Nephron progenitor cell (in vitro differentiated cells): Measurements from ENCODE around the gene UBAC2.

Experiments used
- DNase-seq: peaks from one replicate; pipeline ENCODE4 v3.0.0; 2021
- H3K27ac Mint-ChIP-seq: 2 replicates; pipeline ENCODE4 v1.8.0; 2021; ENCODE audit warnings: mild to moderate bottlenecking, moderate library complexity, mixed read lengths
- H3K27me3 Mint-ChIP-seq: 2 replicates; pipeline ENCODE4 v1.8.0; 2021; ENCODE audit warnings: mild to moderate bottlenecking, low read depth, mixed read lengths; ENCODE audit not compliant: poor library complexity
- H3K36me3 Mint-ChIP-seq: 2 replicates; pipeline ENCODE4 v1.8.0; 2021; ENCODE audit warnings: low read depth, mixed read lengths
- H3K4me1 Mint-ChIP-seq: 2 replicates; pipeline ENCODE4 v1.8.0; 2021; ENCODE audit warnings: mixed read lengths
- H3K4me3 Mint-ChIP-seq: 2 replicates; pipeline ENCODE4 v1.8.0; 2021; ENCODE audit warnings: mild to moderate bottlenecking, moderate library complexity, mixed read lengths
- H3K9me3 Mint-ChIP-seq: 2 replicates; pipeline ENCODE4 v1.8.0; 2021; ENCODE audit warnings: mild to moderate bottlenecking, moderate library complexity, mixed read lengths
- TF ChIP-seq, protein P1 (sequence below): fragments of 200-600 bp; sonication (generic); IDR thresholded peaks from 2 replicates; pipeline ENCODE4 v1.5.0; 2021; ENCODE audit warnings: antibody characterized with exemption

Gene UBAC2

DNA sequence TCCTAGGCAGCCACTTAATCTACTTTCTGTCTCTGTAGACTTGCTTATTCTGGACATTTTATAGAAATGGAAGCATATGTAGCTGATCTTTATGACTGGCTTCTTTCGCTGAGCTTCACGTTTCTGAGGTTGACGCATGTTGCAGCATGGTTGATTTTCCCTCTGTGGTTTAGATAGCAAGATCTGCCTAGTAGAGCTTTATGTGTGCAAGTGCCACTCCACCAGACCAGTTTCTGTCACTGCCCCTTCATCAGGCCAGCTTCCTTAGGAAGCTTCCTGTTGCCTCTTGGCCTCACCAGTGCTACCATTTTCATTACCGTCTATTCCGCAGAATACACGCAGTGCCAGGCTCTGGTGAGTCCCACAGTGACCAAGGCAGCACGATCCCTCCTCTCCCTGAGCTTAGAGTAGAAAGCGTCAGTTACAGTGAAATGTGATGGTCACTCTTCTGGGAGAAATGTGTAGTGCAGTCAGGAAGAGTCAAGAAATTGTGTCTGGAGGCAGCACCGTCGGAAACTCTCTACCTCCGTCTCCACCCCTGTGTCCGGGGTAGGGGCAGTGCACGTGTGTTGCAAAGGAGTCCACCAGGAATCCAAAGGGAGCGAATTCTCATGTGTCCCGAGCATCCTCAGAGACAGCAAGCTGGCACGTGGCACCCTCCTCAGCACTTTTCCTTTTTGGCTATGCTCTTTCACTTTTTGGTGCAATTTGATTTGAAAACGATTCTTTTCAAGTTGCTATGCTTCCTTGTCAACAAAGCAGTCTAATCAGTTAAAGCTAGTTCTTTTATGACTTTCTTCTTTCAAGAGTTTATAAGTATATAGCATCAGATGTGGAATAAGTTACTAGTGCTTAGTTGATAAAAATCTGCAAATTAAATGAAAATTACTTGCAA lies 151.9 kb downstream of the UBAC2 start:
- Mint-ChIP-seq H3K4me1 (peaks cover 92% of the 10 kb centered on the region), H3K27ac (peak overlapping the region; percentile 84), H3K4me3 (no peak overlapping the region), H3K36me3 (peaks cover 51% of the 10 kb centered on the region), H3K9me3 (no peaks in the 10 kb centered on the region), H3K27me3 (no peaks in the 10 kb centered on the region)
- TF ChIP-seq, protein P1, sequence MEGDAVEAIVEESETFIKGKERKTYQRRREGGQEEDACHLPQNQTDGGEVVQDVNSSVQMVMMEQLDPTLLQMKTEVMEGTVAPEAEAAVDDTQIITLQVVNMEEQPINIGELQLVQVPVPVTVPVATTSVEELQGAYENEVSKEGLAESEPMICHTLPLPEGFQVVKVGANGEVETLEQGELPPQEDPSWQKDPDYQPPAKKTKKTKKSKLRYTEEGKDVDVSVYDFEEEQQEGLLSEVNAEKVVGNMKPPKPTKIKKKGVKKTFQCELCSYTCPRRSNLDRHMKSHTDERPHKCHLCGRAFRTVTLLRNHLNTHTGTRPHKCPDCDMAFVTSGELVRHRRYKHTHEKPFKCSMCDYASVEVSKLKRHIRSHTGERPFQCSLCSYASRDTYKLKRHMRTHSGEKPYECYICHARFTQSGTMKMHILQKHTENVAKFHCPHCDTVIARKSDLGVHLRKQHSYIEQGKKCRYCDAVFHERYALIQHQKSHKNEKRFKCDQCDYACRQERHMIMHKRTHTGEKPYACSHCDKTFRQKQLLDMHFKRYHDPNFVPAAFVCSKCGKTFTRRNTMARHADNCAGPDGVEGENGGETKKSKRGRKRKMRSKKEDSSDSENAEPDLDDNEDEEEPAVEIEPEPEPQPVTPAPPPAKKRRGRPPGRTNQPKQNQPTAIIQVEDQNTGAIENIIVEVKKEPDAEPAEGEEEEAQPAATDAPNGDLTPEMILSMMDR, result no peak
- DNase-seq, result no peak

DNA sequence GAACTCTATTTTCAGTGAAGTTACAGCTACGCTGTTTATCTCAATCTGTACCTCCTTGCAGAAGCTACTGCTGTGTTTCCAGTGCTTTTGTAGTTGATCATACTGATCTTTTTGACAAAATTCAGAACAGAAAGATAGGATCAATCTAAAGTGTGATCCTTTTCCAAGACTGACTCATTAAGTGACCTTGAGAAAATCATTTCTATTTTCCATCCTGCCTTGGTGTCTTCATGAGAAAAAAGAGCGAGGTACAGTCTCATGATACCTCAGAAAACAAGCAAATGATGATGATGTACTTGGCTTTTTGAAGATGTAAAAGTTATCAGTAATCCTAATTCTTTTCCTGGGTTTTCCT lies 152.6 kb downstream of the UBAC2 start:
- Mint-ChIP-seq H3K9me3 (no peaks in the 10 kb centered on the region), H3K27ac (no peak overlapping the region), H3K4me1 (peaks cover 91% of the 10 kb centered on the region), H3K27me3 (no peaks in the 10 kb centered on the region), H3K4me3 (no peak overlapping the region), H3K36me3 (peaks cover 51% of the 10 kb centered on the region)
- DNase-seq, result no peak
- TF ChIP-seq, protein P1, result no peak

DNA sequence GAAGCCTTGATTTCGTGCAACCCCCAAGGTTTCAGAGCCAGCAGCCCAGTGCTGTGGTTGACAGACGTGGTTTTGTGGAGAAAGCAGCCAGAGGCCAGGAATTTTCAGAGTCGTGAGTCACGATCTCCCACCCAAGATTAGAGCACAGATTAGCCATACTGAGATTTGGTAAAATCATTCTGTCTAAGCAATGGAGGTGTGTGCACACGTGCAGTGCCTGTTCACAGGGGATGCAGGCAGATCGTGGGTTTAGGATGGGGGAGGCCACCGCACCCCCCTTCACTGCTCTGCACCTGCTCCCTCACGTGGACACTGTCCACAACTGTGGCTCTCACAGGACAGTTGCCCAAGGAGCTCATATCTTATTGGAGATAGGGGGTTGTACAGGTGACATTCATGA lies 153.2 kb downstream of the UBAC2 start:
- H3K27me3 Mint-ChIP-seq, result no peaks in the 10 kb centered on the region
- no peaks in the 10 kb centered on the region for H3K9me3 Mint-ChIP-seq
- no peak for DNase-seq
- H3K4me1 Mint-ChIP-seq, result peaks cover 89% of the 10 kb centered on the region
- no peak overlapping the region for H3K4me3 Mint-ChIP-seq
- H3K27ac Mint-ChIP-seq, result no peak overlapping the region
- TF ChIP-seq, protein P1, result no peak
- H3K36me3 Mint-ChIP-seq, result peaks cover 50% of the 10 kb centered on the region

DNA sequence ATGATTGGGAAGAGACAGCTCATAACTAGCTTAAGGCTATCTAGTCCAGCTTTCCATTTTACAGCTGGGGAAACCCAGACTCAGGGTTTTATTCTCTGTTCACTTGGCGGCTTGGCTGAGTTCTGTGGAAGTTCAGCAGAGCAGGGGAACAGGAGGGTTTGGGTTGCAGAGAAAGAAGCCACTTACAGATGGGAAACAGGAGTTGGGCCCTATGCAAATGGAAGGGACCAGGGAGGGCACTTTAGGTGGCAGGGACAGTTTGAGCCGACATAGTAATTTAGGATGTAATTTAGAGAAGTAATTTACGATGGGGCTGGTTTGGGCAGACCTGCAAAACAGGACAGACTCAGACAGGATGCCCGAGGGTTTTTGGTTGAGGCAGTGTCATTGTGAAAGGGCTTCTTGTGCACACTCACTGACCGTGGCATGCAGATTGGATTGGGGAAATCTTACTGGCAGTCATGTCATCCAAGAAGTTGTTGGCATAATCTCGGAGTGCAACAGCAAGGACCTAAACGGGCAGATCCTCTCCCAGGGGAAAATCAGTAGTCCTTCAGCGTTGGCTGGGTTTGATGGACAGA lies 153.8 kb downstream of the UBAC2 start:
- H3K4me3 Mint-ChIP-seq, result peak overlapping the region; percentile 14
- no peaks in the 10 kb centered on the region for H3K27me3 Mint-ChIP-seq
- DNase-seq, result no peak
- peaks cover 87% of the 10 kb centered on the region for H3K4me1 Mint-ChIP-seq
- TF ChIP-seq, protein P1, result no peak
- H3K9me3 Mint-ChIP-seq, result no peaks in the 10 kb centered on the region
- peak overlapping the region; percentile 95 for H3K27ac Mint-ChIP-seq
- peaks cover 51% of the 10 kb centered on the region for H3K36me3 Mint-ChIP-seq

DNA sequence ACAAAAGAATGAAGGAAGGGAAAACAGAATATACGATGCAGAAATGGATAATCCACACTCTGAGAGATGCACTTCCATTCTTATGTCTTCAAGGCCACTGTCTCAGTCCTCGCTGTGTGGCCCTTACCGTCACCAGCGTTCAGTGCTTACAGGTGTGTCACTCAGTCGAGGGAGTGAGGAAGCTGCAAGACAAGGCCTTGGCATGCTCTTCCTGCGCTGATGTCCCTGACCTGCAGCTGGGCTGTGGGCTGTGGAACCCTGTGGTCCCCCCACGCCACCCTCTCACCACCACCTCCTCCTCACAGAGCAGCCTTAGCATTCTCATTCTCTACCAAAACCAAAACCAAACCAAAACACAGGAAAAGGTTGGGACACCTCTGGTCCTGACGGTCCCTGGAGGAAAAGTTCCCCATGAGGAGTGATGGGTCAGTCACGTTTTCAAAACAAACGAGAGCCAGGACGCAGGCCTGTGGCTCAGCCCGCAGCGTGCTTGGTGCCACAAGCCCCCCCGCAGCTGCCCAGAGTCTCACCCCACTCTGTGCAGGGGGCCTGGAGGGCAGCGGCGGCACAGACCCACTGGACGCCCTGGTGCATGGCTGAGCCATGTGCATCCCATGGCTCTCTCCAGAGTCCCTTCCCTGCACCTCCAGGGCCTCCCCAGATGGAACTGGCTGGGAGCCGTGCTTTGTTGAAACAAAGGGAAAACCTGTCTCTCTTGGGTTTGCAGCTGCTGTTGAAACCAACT lies 154.8 kb downstream of the UBAC2 start:
- H3K27ac Mint-ChIP-seq, result peak overlapping the region; percentile 95
- peaks cover 59% of the 10 kb centered on the region for H3K36me3 Mint-ChIP-seq
- H3K4me3 Mint-ChIP-seq, result peak overlapping the region; percentile 30
- no peak for DNase-seq
- TF ChIP-seq, protein P1, result no peak
- H3K9me3 Mint-ChIP-seq, result no peaks in the 10 kb centered on the region
- peaks cover 84% of the 10 kb centered on the region for H3K4me1 Mint-ChIP-seq
- H3K27me3 Mint-ChIP-seq, result no peaks in the 10 kb centered on the region
